ENCODE data around the gene TMEM220. TPM values are rescaled to one million over a fixed set of nuclear protein-coding genes. Genes with fewer than 3 reads are reported as not detected.
"Not testable (repeated sequence)": the region's sequence is repeated elsewhere in the genome, so short reads cannot be mapped to it uniquely, and the experiment has no call there.

TMEM220 gene
- total RNA-seq, 1 experiment from 2014 or later, result not detected

DNA sequence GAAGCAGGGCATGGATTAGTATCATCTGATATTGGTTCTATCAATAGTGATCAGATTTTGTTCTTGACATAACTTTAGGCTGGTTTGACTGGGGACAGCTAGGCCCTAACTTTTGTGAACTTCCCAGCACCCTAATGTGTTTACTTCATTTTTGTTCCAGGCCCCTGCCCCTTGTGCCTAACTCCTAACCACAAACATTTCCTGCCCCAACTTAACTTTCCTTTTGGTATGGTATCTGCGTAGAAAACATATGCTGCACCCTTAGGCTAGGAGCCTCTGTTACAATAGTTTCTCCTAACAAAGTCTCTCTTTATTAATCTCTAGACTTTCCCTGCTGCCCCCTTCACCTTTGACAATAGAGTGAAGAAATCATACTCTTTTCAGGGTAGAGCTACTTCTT is 30.0 kb downstream of the TMEM220 start:
- BruUV-seq (replicated peaks), result no TSS peak
- no peak for TF ChIP-seq EZH2 (IDR thresholded peaks at IDR 0.05; ENCODE audit: low read depth)
- TF ChIP-seq, protein P1, sequence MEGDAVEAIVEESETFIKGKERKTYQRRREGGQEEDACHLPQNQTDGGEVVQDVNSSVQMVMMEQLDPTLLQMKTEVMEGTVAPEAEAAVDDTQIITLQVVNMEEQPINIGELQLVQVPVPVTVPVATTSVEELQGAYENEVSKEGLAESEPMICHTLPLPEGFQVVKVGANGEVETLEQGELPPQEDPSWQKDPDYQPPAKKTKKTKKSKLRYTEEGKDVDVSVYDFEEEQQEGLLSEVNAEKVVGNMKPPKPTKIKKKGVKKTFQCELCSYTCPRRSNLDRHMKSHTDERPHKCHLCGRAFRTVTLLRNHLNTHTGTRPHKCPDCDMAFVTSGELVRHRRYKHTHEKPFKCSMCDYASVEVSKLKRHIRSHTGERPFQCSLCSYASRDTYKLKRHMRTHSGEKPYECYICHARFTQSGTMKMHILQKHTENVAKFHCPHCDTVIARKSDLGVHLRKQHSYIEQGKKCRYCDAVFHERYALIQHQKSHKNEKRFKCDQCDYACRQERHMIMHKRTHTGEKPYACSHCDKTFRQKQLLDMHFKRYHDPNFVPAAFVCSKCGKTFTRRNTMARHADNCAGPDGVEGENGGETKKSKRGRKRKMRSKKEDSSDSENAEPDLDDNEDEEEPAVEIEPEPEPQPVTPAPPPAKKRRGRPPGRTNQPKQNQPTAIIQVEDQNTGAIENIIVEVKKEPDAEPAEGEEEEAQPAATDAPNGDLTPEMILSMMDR (conservative IDR thresholded peaks at IDR 0.05), result no peak

DNA sequence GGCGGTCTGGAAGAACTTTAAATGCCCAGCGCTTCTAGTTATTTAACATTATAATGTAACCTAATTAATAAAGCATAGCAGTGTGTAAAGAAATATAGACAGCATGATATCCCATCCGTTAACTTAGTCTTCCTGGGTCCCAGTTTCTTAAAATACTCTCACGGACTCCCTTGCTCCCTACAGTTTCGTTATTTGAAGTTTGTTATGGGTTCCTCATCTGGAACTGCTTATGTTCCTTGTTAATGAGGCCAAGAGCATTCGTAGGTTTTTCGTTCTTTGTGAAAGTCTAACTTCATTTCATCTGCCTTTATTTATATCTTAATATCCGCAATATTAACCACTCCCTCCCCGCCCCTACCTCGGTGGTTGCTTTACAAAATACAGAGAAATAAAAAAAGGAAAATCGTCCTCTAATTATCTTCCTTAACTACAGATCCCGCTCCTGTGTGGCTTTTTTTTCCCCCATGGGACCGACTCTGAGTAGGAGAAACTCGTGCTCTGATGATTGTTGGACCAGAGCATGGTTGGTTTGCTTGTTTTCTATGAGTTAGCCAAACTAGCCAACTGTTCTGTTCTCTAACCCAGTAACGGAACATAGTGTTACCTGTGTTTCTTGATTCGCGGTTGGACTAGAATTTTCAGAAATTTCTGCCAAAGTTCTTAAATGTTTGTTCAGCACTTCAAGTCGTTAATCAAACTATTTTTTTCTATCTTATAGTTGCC is 31.6 kb downstream of the TMEM220 start:
- TF ChIP-seq EZH2 (IDR thresholded peaks at IDR 0.05; ENCODE audit: low read depth), result no peak
- TF ChIP-seq, protein P1 (conservative IDR thresholded peaks at IDR 0.05), result no peak
- Histone ChIP-seq H3K4me3 (peak overlapping the region; percentile 90), H4K20me1 (ENCODE audit: insufficient read depth) (no peaks in the 10 kb centered on the region), H3K27me3 (ENCODE audit: insufficient read depth, low read depth) (no peaks in the 10 kb centered on the region), H2AFZ (peak overlapping the region; percentile 88), H3K9me2 (ENCODE audit: insufficient read depth) (no peaks in the 10 kb centered on the region), H3K79me2 (ENCODE audit: low read depth) (peaks cover 25% of the 10 kb centered on the region), H3K9me3 (ENCODE audit: insufficient read depth, low read depth) (no peaks in the 10 kb centered on the region), H3K4me1 (replicated peaks; ENCODE audit: insufficient read depth) (no peaks in the 10 kb centered on the region), H3F3A (ENCODE audit: insufficient read depth, low read depth) (no peaks in the 10 kb centered on the region), H3K27ac (no peak overlapping the region), H3K36me3 (ENCODE audit: low read depth) (no peaks in the 10 kb centered on the region), H3K4me2 (peak overlapping the region; percentile 93)
- DNase-seq, result no peak
- BruUV-seq (replicated peaks), result TSS peak; percentile 41
- intact Hi-C loops (cut with micrococcal nuclease; ENCODE audit: unreplicated experiment), result no loop called here
- ChIA-PET POLR2A (ENCODE audit: unreplicated experiment) (no interaction called here), CTCF (no interaction called here)

More for the DNA sequence above, 30.0 kb downstream of the TMEM220 start:
- intact Hi-C loops (cut with micrococcal nuclease; ENCODE audit: unreplicated experiment), result no loop called here
- H3K4me3 ChIP-seq, result no peak overlapping the region
- ChIA-PET CTCF (interaction anchor here (0.6 kb wide), 1 partner anchor 12 kb away, joined by 3 read pairs; no protein-coding TSS in a partner anchor), POLR2A (ENCODE audit: unreplicated experiment) (no interaction called here)
- no peak overlapping the region for H2AFZ ChIP-seq
- H3K9me3 ChIP-seq (ENCODE audit: insufficient read depth, low read depth), result no peaks in the 10 kb centered on the region
- H3K9me2 ChIP-seq (ENCODE audit: insufficient read depth), result no peaks in the 10 kb centered on the region
- no peak overlapping the region for H3K27ac ChIP-seq
- no peaks in the 10 kb centered on the region for H3K27me3 ChIP-seq (ENCODE audit: insufficient read depth, low read depth)
- H3F3A ChIP-seq (ENCODE audit: insufficient read depth, low read depth), result no peaks in the 10 kb centered on the region
- peaks cover 20% of the 10 kb centered on the region for H3K79me2 ChIP-seq (ENCODE audit: low read depth)
- H3K4me1 ChIP-seq (replicated peaks; ENCODE audit: insufficient read depth), result no peaks in the 10 kb centered on the region
- no peaks in the 10 kb centered on the region for H3K36me3 ChIP-seq (ENCODE audit: low read depth)
- H3K4me2 ChIP-seq, result no peak overlapping the region
- H4K20me1 ChIP-seq (ENCODE audit: insufficient read depth), result no peaks in the 10 kb centered on the region
- DNase-seq, result no peak

DNA sequence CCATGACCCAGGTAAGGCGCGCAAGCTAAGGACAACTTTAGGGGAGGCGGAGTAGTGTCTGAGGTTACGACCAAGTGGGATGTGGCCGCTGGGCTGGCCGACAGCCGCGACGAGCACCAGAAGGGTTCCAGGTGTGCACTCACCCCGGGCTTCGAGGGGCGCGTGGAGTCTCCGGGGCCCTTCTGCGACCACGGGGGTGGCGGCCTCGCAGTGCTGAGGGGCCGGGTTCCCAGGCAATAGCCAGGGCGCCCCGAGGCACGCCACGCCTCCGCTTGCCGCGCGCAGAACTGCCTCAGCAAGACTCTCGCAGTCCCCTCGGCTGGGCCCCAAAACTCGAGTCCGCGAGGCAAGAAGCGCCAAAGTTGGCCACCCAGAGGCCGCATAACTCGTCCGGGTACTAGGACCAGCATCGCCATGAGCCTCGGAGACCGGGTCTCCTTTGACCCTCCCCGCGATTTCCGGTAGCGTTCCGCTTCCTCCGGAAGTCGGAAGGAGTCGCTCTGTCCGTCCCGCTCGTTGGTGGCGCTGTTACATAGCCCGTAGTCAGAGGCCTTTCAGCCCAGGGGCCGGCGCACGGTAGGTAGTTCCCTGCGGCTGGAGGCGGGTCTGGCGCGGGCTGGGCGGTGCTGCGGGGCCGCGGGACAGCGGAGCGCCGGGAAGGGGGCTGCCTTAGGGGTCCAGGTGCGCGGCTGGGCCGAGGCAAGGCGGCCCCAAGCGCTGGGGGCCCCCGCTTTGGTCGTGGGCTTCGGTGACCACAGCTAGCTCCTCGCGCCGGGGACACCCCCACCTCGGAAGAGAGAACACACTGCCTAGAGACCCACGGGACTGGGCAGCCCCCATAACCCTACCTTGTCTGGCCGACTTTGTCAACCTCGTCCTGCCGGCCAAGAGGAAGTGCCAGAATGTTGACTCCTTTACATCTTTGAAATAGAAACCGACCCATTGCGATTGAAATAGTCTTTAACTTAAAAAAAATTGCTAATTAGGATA is 32.4 kb downstream of the TMEM220 start, which contains the start of the genes ADPRM and SCO1:
Gene ADPRM, plus strand, starts transcription at position 503 of the 990 bp plus-strand sequence. CDS start 7,333 bp downstream, outside the sequence.
Gene SCO1, minus strand, starts transcription at position 442 of the 990 bp plus-strand sequence. Its CDS starts 26 bp downstream, at position 416.
- Histone ChIP-seq H3K9me3 (ENCODE audit: insufficient read depth, low read depth) (no peaks in the 10 kb centered on the region), H3K9me2 (ENCODE audit: insufficient read depth) (no peaks in the 10 kb centered on the region), H3K79me2 (ENCODE audit: low read depth) (peaks cover 25% of the 10 kb centered on the region), H3K27me3 (ENCODE audit: insufficient read depth, low read depth) (no peaks in the 10 kb centered on the region), H4K20me1 (ENCODE audit: insufficient read depth) (no peaks in the 10 kb centered on the region), H3K36me3 (ENCODE audit: low read depth) (peaks cover 2% of the 10 kb centered on the region; the same call in 1 of the 2 replicates), H3K27ac (0 out of 2 replicates have a peak within 1 kb of the TSS, but pooled peaks have one; percentile 39), H3F3A (ENCODE audit: insufficient read depth, low read depth) (no peaks in the 10 kb centered on the region), H3K4me2 (peak within 1 kb of the TSS; percentile 93), H3K4me1 (replicated peaks; ENCODE audit: insufficient read depth) (no peaks in the 10 kb centered on the region), H3K4me3 (peak within 1 kb of the TSS; percentile 90), H2AFZ (peak within 1 kb of the TSS; percentile 88)
- no peak for TF ChIP-seq EZH2 (IDR thresholded peaks at IDR 0.05; ENCODE audit: low read depth)
- TF ChIP-seq, protein P1 (conservative IDR thresholded peaks at IDR 0.05), result peak; percentile 41; the same call in 1 of the 2 replicates
- CTCF ChIA-PET, result no interaction called here
- POLR2A ChIA-PET (ENCODE audit: unreplicated experiment), result interaction anchor here (0.6 kb wide), 1 partner anchor 61 kb away, joined by 8 read pairs; no protein-coding TSS in a partner anchor
- intact Hi-C loops (cut with micrococcal nuclease; ENCODE audit: unreplicated experiment), result no loop called here
- peak; percentile 83 to 91 for DNase-seq
- BruUV-seq (replicated peaks), result no TSS peak

DNA sequence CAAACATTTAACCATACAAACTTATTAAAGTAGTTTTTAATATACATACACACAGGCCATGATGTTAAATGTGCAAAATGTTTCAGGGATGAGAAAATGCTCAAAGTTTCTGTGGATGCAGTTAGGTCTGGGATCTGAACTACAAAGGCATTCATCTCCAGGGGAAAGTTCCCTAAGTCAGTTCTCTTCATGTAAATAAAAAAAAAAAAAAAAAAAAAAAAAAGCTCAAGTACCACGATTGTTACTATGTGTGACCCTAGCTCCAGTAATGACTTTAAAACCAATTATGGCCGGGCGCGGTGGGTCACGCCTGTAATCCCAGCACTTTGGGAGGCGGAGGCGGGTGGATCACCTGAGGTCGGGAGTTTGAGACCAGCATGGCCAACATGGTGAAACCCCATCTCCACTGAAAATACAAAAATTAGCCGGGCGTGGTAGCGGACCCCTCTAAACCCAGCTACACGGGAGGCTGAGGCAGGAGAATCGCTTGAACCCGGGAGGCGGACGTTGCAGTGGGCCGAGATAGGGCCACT is 33.9 kb downstream of the TMEM220 start:
- H4K20me1 ChIP-seq (ENCODE audit: insufficient read depth); H3K9me2 ChIP-seq (ENCODE audit: insufficient read depth); H3K27me3 ChIP-seq (ENCODE audit: insufficient read depth, low read depth); H3F3A ChIP-seq (ENCODE audit: insufficient read depth, low read depth); H3K9me3 ChIP-seq (ENCODE audit: insufficient read depth, low read depth); BruUV-seq (replicated peaks); H2AFZ ChIP-seq; H3K4me1 ChIP-seq (replicated peaks; ENCODE audit: insufficient read depth); H3K27ac ChIP-seq; DNase-seq; H3K36me3 ChIP-seq (ENCODE audit: low read depth); intact Hi-C loops (cut with micrococcal nuclease; ENCODE audit: unreplicated experiment): not testable (repeated sequence)
- Histone ChIP-seq H3K79me2 (ENCODE audit: low read depth) (peaks cover 25% of the 10 kb centered on the region), H3K4me2 (peak overlapping the region; percentile 93), H3K4me3 (peak overlapping the region; percentile 90)
- POLR2A ChIA-PET (ENCODE audit: unreplicated experiment), result interaction anchor here (0.6 to 0.7 kb wide), 4 partner anchors 13 to 1645 kb away, joined by 3 to 11 read pairs (median 7); no protein-coding TSS in a partner anchor
- CTCF ChIA-PET, result interaction anchor here (0.7 kb wide), 1 partner anchor 104 kb away, joined by 5 read pairs; no protein-coding TSS in a partner anchor

All from PC-9 (cell line).